Stimulated activated CD4-positive, alpha-beta T cell treated with anti-CD3 and anti-CD28 coated beads, Interleukin-2, amount 100 ng/mL, for 4 hours (primary cell): Measurements from ENCODE around the gene BMAL1.

Source experiments
- DNase-seq: peaks from one replicate; pipeline ENCODE4 v3.0.0-alpha.2; 2020; ENCODE audit warnings: low read depth

The BMAL1 gene

GRCh38 chr11:13291800-13292199 lies 14.2 kb downstream of the BMAL1 start:
- no peak for DNase-seq

- DNase-seq = no peak
Observed at GRCh38 chr11:13292970-13293369, 15.4 kb downstream of the BMAL1 start.

GRCh38 chr11:13294178-13294577 lies 16.6 kb downstream of the BMAL1 start:
- no peak for DNase-seq

GRCh38 chr11:13294771-13295579 lies 17.4 kb downstream of the BMAL1 start:
- no peak for DNase-seq

GRCh38 chr11:13297308-13297916 lies 19.8 kb downstream of the BMAL1 start:
- DNase-seq = no peak

- DNase-seq = no peak
Observed at GRCh38 chr11:13297917-13298356, 20.3 kb downstream of the BMAL1 start.

- DNase-seq = no peak
Observed at GRCh38 chr11:13298765-13299164, 21.2 kb downstream of the BMAL1 start.

- no peak for DNase-seq
Observed at GRCh38 chr11:13301522-13301921, 23.9 kb downstream of the BMAL1 start.

- DNase-seq = no peak
Observed at GRCh38 chr11:13302420-13302958, 24.9 kb downstream of the BMAL1 start.

- DNase-seq = no peak
Observed at GRCh38 chr11:13303668-13304649, 26.4 kb downstream of the BMAL1 start.

- DNase-seq = no peak
Observed at GRCh38 chr11:13304655-13305335, 27.2 kb downstream of the BMAL1 start.

GRCh38 chr11:13308704-13309103 lies 31.1 kb downstream of the BMAL1 start:
- no peak for DNase-seq

- no peak for DNase-seq
Observed at GRCh38 chr11:13309156-13309555, 31.6 kb downstream of the BMAL1 start.

- DNase-seq = no peak
Observed at GRCh38 chr11:13310443-13310842, 32.9 kb downstream of the BMAL1 start.

GRCh38 chr11:13311570-13311969 lies 34.0 kb downstream of the BMAL1 start:
- DNase-seq = no peak

GRCh38 chr11:13313005-13313819 lies 35.6 kb downstream of the BMAL1 start:
- DNase-seq = no peak

- no peak for DNase-seq
Observed at GRCh38 chr11:13314676-13315394, 37.2 kb downstream of the BMAL1 start.

GRCh38 chr11:13315517-13316432 lies 38.2 kb downstream of the BMAL1 start:
- DNase-seq = no peak

- DNase-seq = no peak
Observed at GRCh38 chr11:13316528-13316961, 39.0 kb downstream of the BMAL1 start.
